Kidney (tissue), 14 donors: ENCODE results near the gene NOL4L. TPM values are rescaled to one million over a fixed set of nuclear protein-coding genes. Genes with fewer than 3 reads are reported as not detected.

Source experiments
- DNase-seq, 5 donors: peaks; one replicate each; pipeline ENCODE4 v3.0.0-alpha.2; 2013 to 2020
- FAIRE-seq: peaks from 2 replicates; lab custom pipeline; 2012; peaks lifted over from hg19 to GRCh38; lab: Jason Lieb, UNC
- H3K27ac ChIP-seq, 2 donors: one replicate each; pipeline ENCODE4 v1.7.0; 2013; ENCODE audit warnings: low read depth in 2 of 2, low read length in 2 of 2, inconsistent platforms in 1 of 2
- H3K27me3 ChIP-seq: one replicate; pipeline ENCODE4 v1.7.1; 2013; ENCODE audit warnings: low read length, inconsistent platforms; ENCODE audit not compliant: control insufficient read depth, insufficient read depth
- H3K36me3 ChIP-seq, 3 donors: one replicate each; pipeline versions ENCODE4 v1.7.0 to v1.7.1; 2013; ENCODE audit warnings: low read length in 3 of 3, control low read depth in 1 of 3, inconsistent platforms in 1 of 3; ENCODE audit not compliant: insufficient read depth in 3 of 3, control insufficient read depth in 2 of 3
- H3K4me1 ChIP-seq, 3 donors: one replicate each; pipeline versions ENCODE4 v1.7.0 to v1.7.1; 2013; ENCODE audit warnings: low read length in 3 of 3, inconsistent platforms in 1 of 3, low read depth in 1 of 3; ENCODE audit not compliant: control insufficient read depth in 2 of 3, insufficient read depth in 2 of 3
- H3K4me3 ChIP-seq, 3 donors: one replicate each; pipeline versions ENCODE4 v1.7.0 to v1.8.1; 2013; ENCODE audit warnings: low read length in 3 of 3, control low read depth in 1 of 3, inconsistent platforms in 1 of 3
- H3K9ac ChIP-seq, 3 donors: one replicate each; pipeline versions ENCODE4 v1.7.0 to v1.7.1; 2013; ENCODE audit warnings: low read length in 3 of 3, control low read depth in 1 of 3, inconsistent platforms in 1 of 3
- H3K9me3 ChIP-seq, 3 donors: one replicate each; pipeline versions ENCODE4 v1.7.0 to v1.7.1; 2013; ENCODE audit warnings: low read length in 3 of 3, control low read depth in 1 of 3, inconsistent platforms in 1 of 3; ENCODE audit not compliant: control insufficient read depth in 2 of 3, insufficient read depth in 1 of 3
- intact Hi-C: fragments of 100-400 bp; cut with DNase I; formaldehyde crosslinking; loops from one replicate; pipeline ENCODE4 v1.11.1; 2022
- polyA plus RNA-seq: library from polyadenylated mRNA; stranded (reverse); fragments of 350-450 nt; fragmentation: Illumina TruSeq; extraction: RNeasy Lipid Tissue Mini Kit (QIAGEN cat#74804); gene quantifications from one replicate; pipeline ENCODE4 v1.2.3, GENCODE V29; 2014; ENCODE audit warnings: low read depth, low replicate concordance; ENCODE audit not compliant: insufficient read depth
- total RNA-seq: library from RNA; stranded (reverse); fragmentation: NEBNext Ultra II Directional; extraction: Animal tissue kit (Norgen Biotek cat#: 25700); gene quantifications from one replicate; pipeline ENCODE4 v1.2.1, GENCODE V29; 2021
- TF ChIP-seq, protein P1 (sequence below): IDR thresholded peaks from 3 replicates; pipeline ENCODE4 v1.5.1; 2012; ENCODE audit warnings: mild to moderate bottlenecking, moderate library complexity, borderline replicate concordance; ENCODE audit not compliant: insufficient read depth; ENCODE audit errors: extremely low read depth
- donor health status: control.
- donor health status: control.
- donor health status: control.
- donor health status: control.
- donor health status: control.
- donor health status: DM: yes; HTN: yes; CAD: no.
- donor health status: Normal renal cell carcinoma (clear cell type).

The NOL4L gene
- total and polyA plus RNA-seq, 2 donors from 2014 or later = 14.1 to 19.4 TPM

DNA sequence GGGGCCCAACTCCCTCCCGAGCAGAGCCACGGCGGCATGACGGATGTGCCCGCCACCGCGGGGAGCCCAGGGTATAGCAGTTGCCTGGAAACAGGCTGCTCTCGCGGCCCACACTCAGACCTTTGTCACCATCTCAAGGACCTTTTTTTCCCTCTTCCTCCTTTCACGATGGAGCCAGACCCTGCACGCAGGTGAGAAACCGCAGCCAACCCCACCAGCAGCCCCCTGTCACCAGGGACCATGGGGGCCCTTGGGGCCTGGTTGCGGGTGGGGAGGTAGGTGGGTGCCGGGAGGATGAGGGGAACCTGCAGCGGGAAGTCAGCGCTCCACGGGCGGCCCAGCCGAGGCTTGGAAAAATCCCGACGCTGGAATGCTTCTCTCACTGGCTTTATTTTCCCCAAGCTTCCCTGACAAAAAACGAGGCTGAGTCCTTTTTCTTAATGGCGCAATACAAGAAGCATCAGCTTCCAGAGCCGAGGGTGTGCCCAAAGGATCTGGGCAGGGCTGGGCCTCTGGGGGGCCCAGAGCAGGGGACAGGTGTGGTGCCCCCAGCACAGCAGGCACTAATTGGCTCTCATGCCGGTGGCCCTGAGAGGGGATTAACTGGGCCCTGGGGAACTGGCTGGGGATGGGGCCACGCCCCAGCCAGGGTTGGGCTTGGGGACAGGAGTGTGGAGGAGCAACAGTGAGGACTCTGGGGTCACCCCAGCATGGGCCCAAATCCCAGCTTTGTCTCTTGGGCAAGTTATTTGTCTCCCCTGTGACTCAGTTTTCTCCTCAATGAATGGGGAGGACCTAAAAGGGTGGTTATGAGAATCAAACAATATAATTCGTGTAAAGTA is 23.9 kb downstream of the NOL4L start:
- TF ChIP-seq, protein P1, sequence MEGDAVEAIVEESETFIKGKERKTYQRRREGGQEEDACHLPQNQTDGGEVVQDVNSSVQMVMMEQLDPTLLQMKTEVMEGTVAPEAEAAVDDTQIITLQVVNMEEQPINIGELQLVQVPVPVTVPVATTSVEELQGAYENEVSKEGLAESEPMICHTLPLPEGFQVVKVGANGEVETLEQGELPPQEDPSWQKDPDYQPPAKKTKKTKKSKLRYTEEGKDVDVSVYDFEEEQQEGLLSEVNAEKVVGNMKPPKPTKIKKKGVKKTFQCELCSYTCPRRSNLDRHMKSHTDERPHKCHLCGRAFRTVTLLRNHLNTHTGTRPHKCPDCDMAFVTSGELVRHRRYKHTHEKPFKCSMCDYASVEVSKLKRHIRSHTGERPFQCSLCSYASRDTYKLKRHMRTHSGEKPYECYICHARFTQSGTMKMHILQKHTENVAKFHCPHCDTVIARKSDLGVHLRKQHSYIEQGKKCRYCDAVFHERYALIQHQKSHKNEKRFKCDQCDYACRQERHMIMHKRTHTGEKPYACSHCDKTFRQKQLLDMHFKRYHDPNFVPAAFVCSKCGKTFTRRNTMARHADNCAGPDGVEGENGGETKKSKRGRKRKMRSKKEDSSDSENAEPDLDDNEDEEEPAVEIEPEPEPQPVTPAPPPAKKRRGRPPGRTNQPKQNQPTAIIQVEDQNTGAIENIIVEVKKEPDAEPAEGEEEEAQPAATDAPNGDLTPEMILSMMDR = no peak
- no peak overlapping the region for H3K4me3 ChIP-seq
- no peaks in the 10 kb centered on the region for H3K4me1 ChIP-seq
- H3K9ac ChIP-seq = no peak overlapping the region
- no peaks in the 10 kb centered on the region for H3K27me3 ChIP-seq
- DNase-seq (peak in 2 of 5 donors; percentile 44 to 62), FAIRE-seq (no peak)
- no peak overlapping the region for H3K27ac ChIP-seq
- H3K9me3 ChIP-seq = no peaks in the 10 kb centered on the region
- H3K36me3 ChIP-seq = no peaks in the 10 kb centered on the region
- intact Hi-C loops = no loop called here

DNA sequence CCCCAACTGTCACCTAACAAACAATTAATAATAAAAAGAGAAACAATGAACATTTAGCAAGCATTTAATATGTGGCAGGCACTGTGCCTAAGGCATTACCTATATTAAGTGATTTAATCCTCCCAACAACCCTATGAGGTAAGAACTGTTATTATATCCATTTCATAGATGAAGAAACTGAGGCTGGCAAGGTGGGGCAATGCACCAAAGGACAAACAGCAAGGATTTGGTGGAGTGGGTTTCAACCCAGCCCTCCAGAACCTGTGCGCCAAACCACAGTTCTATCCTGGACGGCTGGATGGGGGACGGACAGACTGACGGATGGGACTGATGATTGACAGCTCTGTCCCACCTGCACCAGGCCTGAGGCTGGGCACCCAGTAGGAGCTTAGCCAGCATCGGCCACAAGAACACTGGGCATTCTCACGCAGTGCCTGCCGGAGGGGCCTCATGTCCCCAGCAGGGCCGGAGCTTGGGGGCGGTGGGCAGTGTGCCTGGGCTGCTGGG is 24.6 kb downstream of the NOL4L start:
- TF ChIP-seq, protein P1 = no peak
- intact Hi-C loops = no loop called here
- Histone ChIP-seq H3K27ac (no peak overlapping the region), H3K9me3 (no peaks in the 10 kb centered on the region), H3K9ac (no peak overlapping the region), H3K4me1 (no peaks in the 10 kb centered on the region), H3K36me3 (no peaks in the 10 kb centered on the region), H3K4me3 (no peak overlapping the region), H3K27me3 (no peaks in the 10 kb centered on the region)
- no peak for FAIRE-seq
- no peak for DNase-seq

DNA sequence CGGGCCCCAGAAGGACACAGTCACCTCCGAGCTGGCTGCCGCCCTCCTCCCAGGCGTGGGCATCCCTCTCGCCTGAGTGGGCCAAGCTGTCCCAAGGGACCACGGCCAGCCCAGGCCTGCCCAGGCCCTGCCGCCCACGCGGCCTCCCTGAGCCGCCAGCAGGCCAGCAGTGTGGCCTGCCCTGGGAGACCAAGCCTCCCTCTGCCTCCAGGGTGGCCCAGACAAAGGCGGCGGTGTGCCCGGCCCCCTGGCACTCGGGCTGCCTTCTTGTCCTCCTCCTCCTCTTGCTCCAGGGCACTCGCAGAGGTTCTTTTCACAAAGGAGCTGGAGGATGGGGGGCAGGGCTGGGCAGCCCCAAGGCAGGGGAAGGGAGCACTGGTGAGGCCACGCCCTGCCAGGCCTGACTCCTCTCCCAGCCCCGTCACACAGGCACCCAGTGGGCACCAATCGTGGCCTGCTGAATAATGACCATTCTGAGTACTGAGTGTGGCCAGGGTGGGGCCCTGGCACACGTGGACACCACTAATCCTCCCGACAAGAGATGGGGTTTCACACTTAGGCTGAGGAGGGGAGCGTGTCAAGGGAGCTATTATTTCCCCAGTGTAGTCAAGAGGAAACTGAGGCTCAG is 25.3 kb downstream of the NOL4L start:
- intact Hi-C loops = no loop called here
- peak in 1 of 5 donors; percentile 65 for DNase-seq

More for the DNA sequence above, 25.3 kb downstream of the NOL4L start:
- Histone ChIP-seq H3K9me3 (no peaks in the 10 kb centered on the region), H3K36me3 (no peaks in the 10 kb centered on the region), H3K27me3 (no peaks in the 10 kb centered on the region), H3K9ac (no peak overlapping the region), H3K4me1 (no peaks in the 10 kb centered on the region), H3K4me3 (no peak overlapping the region), H3K27ac (no peak overlapping the region)
- TF ChIP-seq, protein P1 = no peak
- FAIRE-seq = no peak
